NB4 (cell line): ENCODE measurements around the gene KAZN.

Source experiments
- DNase-seq: peaks from one replicate; pipeline ENCODE4 v3.0.0; 2010; ENCODE audit warnings: low read depth
- H3K4me3 ChIP-seq: one replicate; pipeline ENCODE4 v1.5.1; 2011; ENCODE audit warnings: mild to moderate bottlenecking, low read depth, low read length, moderate library complexity
- MYC ChIP-seq: IDR thresholded peaks from 2 replicates; pipeline ENCODE4 v1.6.1; 2011; ENCODE audit warnings: low read depth, low read length
- POLR2A ChIP-seq: IDR thresholded peaks from 2 replicates; pipeline ENCODE4 v1.6.1; 2011; ENCODE audit warnings: mild to moderate bottlenecking; ENCODE audit not compliant: insufficient read length; ENCODE audit errors: extremely low read depth
- TF ChIP-seq, protein P1 (sequence below): IDR thresholded peaks from 2 replicates; pipeline ENCODE4 v1.6.1; 2011; ENCODE audit warnings: low read depth, low read length
- TF ChIP-seq, protein P2 (sequence below): IDR thresholded peaks from one replicate; pipeline ENCODE4 v1.5.1; 2012; ENCODE audit warnings: low read depth, low read length

The KAZN gene

DNA sequence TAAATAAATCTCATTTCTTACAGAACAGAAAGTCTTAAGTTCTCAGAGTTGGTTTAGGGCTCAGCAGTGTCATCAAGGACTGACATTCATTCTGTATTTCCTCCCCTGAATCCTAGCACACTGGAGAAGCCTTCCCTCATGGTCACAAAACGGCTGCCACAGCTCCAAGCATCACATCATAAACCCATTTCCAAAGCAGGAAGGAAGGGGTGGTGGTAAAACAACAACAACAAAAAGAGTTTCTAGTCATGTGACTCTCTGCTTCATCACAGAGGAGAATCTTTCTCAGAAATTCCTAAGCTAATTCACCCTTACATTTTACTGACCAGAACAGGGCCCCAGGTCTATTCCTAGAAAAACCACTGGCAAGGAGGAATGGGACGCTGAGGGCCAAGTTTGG, 210.3 kb downstream of the KAZN start:
- TF ChIP-seq, protein P1, sequence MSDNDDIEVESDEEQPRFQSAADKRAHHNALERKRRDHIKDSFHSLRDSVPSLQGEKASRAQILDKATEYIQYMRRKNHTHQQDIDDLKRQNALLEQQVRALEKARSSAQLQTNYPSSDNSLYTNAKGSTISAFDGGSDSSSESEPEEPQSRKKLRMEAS, result no peak
- TF ChIP-seq, protein P2, sequence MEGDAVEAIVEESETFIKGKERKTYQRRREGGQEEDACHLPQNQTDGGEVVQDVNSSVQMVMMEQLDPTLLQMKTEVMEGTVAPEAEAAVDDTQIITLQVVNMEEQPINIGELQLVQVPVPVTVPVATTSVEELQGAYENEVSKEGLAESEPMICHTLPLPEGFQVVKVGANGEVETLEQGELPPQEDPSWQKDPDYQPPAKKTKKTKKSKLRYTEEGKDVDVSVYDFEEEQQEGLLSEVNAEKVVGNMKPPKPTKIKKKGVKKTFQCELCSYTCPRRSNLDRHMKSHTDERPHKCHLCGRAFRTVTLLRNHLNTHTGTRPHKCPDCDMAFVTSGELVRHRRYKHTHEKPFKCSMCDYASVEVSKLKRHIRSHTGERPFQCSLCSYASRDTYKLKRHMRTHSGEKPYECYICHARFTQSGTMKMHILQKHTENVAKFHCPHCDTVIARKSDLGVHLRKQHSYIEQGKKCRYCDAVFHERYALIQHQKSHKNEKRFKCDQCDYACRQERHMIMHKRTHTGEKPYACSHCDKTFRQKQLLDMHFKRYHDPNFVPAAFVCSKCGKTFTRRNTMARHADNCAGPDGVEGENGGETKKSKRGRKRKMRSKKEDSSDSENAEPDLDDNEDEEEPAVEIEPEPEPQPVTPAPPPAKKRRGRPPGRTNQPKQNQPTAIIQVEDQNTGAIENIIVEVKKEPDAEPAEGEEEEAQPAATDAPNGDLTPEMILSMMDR, result no peak
- no peak for TF ChIP-seq MYC
- no peak for TF ChIP-seq POLR2A
- no peak overlapping the region for H3K4me3 ChIP-seq
- no peak for DNase-seq

DNA sequence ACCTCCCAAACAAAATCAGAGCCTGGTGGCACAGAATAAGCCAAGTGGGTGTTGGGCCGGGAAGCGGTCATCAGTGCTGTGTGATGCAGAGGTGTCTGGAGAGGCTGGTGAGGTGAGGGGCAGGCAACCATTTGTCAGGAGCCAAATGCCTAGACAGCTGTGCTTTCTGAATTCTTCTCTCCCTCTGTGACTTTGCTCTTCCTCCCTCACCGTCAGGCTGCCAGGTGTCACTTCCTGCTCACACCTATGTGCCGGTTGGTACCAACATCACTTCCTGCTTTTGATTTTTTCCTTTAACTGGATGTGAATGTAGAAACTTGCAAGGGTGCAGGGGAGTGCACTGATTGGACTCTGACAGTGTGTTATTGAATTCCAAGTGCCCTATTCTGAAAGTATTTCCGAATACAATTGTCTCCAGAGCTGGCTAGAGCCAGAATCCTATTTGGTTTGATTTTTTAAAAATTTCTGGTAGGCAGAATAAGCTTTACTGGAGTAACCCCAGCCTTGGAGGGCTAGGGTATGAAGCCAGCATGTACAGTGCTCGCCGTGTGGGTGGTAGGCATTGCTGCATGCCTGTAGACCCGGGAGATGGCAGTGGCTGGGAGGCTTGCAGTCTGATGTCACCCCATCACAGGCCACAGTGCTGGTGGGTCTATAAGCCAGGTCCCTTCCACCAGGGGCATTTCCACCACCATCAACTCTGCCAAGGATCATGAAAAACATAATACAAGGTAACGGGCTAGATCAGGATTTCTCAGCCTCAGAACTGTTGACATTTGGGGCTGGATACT, 210.9 kb downstream of the KAZN start:
- no peak for TF ChIP-seq POLR2A
- TF ChIP-seq, protein P2, result no peak
- no peak for TF ChIP-seq MYC
- TF ChIP-seq, protein P1, result no peak
- no peak for DNase-seq

DNA sequence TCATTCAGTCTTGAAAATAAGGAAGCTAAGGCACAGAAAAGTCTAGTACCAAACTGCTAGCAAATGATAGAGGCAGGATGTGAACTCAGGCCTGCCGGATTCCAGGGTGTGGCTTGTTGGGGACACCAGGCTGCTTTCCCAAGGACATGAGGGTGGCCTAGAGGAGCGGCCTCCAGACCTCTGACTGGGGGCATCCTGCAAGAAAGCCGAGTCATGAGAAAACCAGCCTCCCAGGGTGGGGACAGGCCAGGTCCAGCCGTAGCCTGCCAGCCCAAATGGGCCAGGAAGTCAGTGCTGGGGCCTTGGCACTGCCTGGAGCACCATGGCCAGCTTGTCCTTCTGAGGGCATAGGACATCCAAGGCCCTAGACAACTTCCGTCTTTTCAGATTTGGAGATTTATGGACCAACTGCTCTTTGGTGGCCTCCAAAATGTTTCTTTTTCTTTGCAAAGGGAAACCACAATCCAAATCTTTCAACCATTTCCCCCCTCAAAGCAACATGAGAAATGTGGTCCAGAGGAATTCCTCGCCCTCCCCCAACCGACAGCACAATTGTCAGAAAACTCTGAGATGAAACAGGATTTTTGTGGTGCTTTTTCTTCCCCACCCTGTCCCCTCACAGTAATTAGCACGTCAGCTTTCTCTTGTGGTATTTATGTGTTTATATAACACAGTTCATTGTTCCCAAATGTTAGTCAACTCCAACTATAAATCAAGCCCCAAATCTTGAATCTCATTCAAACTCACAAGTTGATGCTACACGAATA, 212.3 kb downstream of the KAZN start:
- no peak overlapping the region for H3K4me3 ChIP-seq
- no peak for DNase-seq
- TF ChIP-seq, protein P2, result no peak
- TF ChIP-seq, protein P1, result no peak
- TF ChIP-seq MYC (no peak), POLR2A (no peak)

More for the DNA sequence above, 210.9 kb downstream of the KAZN start:
- no peak overlapping the region for H3K4me3 ChIP-seq

DNA sequence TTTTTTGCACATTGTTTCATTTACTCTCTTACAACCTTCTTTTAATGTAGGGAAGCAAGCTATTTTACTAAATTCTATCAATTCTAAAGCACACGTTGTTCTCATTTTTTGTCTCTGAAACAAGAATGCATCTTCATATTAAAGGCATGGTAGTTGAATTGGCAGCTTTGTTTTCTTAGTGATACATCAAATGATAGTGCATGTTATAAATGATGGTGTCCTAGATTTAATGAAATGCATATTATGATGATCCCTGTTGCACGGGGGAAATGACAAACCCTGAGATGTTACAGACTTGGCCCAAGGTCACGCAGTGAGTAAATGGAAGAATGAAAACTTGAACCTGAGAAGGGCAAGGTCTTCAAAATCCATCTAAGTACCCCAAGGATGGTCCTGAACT, 213.1 kb downstream of the KAZN start:
- H3K4me3 ChIP-seq, result no peak overlapping the region

DNA sequence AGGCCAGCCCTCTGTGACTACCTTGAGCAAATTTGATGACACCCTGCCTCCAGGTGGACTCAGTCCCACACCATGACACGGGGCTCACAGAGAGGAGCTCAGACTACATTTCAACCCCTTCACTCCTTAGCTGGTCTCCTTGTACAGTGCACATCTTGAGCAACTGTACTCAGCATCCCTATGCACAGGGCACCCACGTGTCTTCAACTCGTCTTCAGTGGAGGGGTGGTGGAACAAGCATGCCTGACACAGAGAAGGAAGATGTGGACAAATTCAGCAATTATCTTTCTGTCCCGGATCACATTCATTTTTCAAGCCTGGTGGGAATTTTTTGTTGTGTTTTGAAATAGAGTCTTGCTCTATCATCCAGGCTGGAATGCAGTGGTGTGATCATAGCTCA, 213.7 kb downstream of the KAZN start:
- TF ChIP-seq POLR2A, result no peak
- no peak for TF ChIP-seq MYC
- TF ChIP-seq, protein P2, result no peak
- TF ChIP-seq, protein P1, result no peak
- no peak overlapping the region for H3K4me3 ChIP-seq
- DNase-seq, result no peak

More for the DNA sequence above, 213.1 kb downstream of the KAZN start:
- no peak for TF ChIP-seq POLR2A
- TF ChIP-seq, protein P1, result no peak
- TF ChIP-seq MYC, result no peak
- TF ChIP-seq, protein P2, result no peak
- no peak for DNase-seq
